K562 (cell line): ENCODE measurements around the gene NEK2. TPM values are rescaled to one million over a fixed set of nuclear protein-coding genes. Genes with fewer than 3 reads are reported as not detected.

Experiments used
- GATA2 ChIP-seq: sonication (generic); formaldehyde crosslinking; IDR thresholded peaks from 2 replicates; pipeline ENCODE4 v1.4.0; 2020; ENCODE audit warnings: mild to moderate bottlenecking, missing genetic modification reagents
- L3MBTL2 ChIP-seq: fragments of 450-650 bp; IDR thresholded peaks from 2 replicates; pipeline ENCODE4 v1.6.1; 2016; ENCODE audit warnings: mild to moderate bottlenecking, moderate library complexity
- MXI1 ChIP-seq: IDR thresholded peaks from 2 replicates; pipeline ENCODE4 v1.6.1; 2011; ENCODE audit warnings: low read depth, mild to moderate bottlenecking, improper control_type of control experiment, low read length
- NCOA6 ChIP-seq: fragments of 450-650 bp; IDR thresholded peaks from 2 replicates; pipeline ENCODE4 v1.6.1; 2017; ENCODE audit warnings: mild to moderate bottlenecking
- NFE2L1 ChIP-seq: fragments of 450-650 bp; IDR thresholded peaks from 2 replicates; pipeline ENCODE4 v1.6.1; 2016; ENCODE audit warnings: missing genetic modification characterization, low read depth, mild to moderate bottlenecking, missing compliant biosample characterization, moderate library complexity, borderline replicate concordance
- SIN3B ChIP-seq: fragments of 450-650 bp; IDR thresholded peaks from 2 replicates; pipeline ENCODE4 v1.6.1; 2017; ENCODE audit warnings: low read depth, mild to moderate bottlenecking, moderate library complexity
- YY1 ChIP-seq, 3 experiments: IDR thresholded peaks; 2 replicates each; pipeline ENCODE4 v1.6.1; 2011; ENCODE audit warnings: low read length in 2 of 3, mild to moderate bottlenecking in 2 of 3, moderate library complexity in 2 of 3, borderline replicate concordance in 1 of 3, control low read depth in 1 of 3, low read depth in 1 of 3; ENCODE audit not compliant: insufficient read depth in 3 of 3, insufficient replicate concordance in 2 of 3, control insufficient read depth in 1 of 3, insufficient read length in 1 of 3; ENCODE audit errors: extremely low read depth in 1 of 3
- ZC3H4 ChIP-seq: sonication (generic); formaldehyde crosslinking; IDR thresholded peaks from 2 replicates; pipeline ENCODE4 v1.9.0; 2021; ENCODE audit warnings: missing genetic modification reagents, borderline replicate concordance
- ZNF143 ChIP-seq: sonication (generic); formaldehyde crosslinking; IDR thresholded peaks from 2 replicates; pipeline ENCODE4 v1.9.0; 2022; ENCODE audit warnings: mild to moderate bottlenecking, missing genetic modification reagents
- polyA plus RNA-seq, 8 experiments: library from polyadenylated mRNA; depleted of rRNA in 4 of 8; stranded (reverse) in 5 of 8; unstranded in 3 of 8; fragments of >200 nt; fragmentation: Nextera tagmentation in 2 of 8; fragmentation: Illumina TruSeq in 1 of 8; extraction: Ambion mirVana in 2 of 8; extraction: Trizol in 1 of 8; gene quantifications; 2 replicates each; pipeline versions ENCODE4 v1.2.1 to v1.2.3, GENCODE V29; 2011 to 2014; ENCODE audit warnings: inconsistent platforms in 1 of 8, missing spikeins in 1 of 8
- total RNA-seq, 7 experiments: library from RNA; depleted of rRNA in 6 of 7; stranded (reverse); fragments of >200 nt in 6 of 7; fragmentation: Illumina TruSeq in 2 of 7; extraction: Trizol in 2 of 7; gene quantifications; 2 replicates each; pipeline versions ENCODE4 v1.2.1 to v1.2.3, GENCODE V29; 2011 to 2021; ENCODE audit warnings: low replicate concordance in 1 of 7
- TF ChIP-seq, protein P1 (sequence below): fragments of 450-650 bp; IDR thresholded peaks from 2 replicates; pipeline ENCODE4 v1.6.1; 2014; ENCODE audit warnings: low read depth, mild to moderate bottlenecking, moderate library complexity, borderline replicate concordance
- TF ChIP-seq, protein P2 (sequence below): fragments of 450-650 bp; IDR thresholded peaks from 2 replicates; pipeline ENCODE4 v1.6.1; 2016; ENCODE audit warnings: mild to moderate bottlenecking, moderate library complexity

NEK2 gene
- total and polyA plus RNA-seq, 9 of the 15 experiments (the other 6 are each of a cell fraction or from before 2014, with no cell fraction given): 30.0 to 74.7 (median 66.4) TPM

DNA sequence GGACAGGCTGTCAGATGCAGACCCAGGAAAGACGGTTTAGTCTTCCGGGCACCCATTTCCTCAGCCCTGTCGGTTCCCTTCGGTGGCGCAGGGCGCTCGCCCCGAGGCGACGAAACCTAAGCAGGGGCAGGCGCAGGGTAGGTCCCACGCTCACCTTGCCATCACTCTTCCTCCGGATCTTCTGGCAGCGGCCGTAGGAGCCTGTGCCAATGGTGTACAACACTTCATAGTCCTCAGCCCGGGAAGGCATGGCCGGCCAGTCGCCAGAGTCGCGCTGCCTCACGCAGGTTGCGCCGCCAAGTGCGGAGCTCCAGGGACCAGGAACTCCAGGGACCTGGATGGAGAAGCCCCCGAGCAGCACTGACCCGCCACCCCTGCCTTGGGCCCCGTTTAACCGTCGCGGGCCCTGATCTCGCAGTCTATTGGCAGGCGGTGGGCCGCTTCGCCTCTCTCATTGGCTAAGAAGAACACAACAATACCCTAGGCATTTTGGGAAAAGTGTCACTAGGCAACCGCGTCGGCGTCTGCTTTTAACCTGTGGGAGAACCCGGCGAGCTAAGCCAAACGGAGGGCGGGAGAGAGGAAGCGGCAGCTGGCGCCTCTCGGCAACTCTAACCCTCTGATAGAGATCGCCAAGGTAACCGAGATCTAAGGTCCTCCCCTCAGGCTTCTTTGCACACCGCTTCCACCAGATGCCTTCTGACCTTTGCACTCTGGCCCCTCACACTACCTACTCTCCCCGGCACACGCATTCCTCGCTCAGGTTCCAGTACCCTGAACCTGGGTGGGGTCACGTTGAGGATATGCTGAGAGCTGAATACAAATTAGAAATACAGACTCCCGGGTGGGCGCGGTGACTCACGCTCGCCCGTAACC is at the start of gene NEK2 (continued):
- no peak; the same call in 1 of the 2 replicates for TF ChIP-seq NCOA6
- TF ChIP-seq GATA2: no peak
- TF ChIP-seq L3MBTL2: peak; percentile 73
- peak in 1 of 3 experiments; percentile 12 for TF ChIP-seq YY1 (IDR thresholded peaks at IDR 0.05; ENCODE audit: borderline replicate concordance in 1 of 3, control insufficient read depth in 1 of 3, extremely low read depth in 1 of 3, insufficient read depth in 3 of 3, insufficient read length in 1 of 3, insufficient replicate concordance in 2 of 3, low read depth in 1 of 3, low read length in 2 of 3)
- TF ChIP-seq, protein P1, sequence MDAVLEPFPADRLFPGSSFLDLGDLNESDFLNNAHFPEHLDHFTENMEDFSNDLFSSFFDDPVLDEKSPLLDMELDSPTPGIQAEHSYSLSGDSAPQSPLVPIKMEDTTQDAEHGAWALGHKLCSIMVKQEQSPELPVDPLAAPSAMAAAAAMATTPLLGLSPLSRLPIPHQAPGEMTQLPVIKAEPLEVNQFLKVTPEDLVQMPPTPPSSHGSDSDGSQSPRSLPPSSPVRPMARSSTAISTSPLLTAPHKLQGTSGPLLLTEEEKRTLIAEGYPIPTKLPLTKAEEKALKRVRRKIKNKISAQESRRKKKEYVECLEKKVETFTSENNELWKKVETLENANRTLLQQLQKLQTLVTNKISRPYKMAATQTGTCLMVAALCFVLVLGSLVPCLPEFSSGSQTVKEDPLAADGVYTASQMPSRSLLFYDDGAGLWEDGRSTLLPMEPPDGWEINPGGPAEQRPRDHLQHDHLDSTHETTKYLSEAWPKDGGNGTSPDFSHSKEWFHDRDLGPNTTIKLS: peak; percentile 92
- peak; percentile 96 for TF ChIP-seq MXI1
- TF ChIP-seq, protein P2, sequence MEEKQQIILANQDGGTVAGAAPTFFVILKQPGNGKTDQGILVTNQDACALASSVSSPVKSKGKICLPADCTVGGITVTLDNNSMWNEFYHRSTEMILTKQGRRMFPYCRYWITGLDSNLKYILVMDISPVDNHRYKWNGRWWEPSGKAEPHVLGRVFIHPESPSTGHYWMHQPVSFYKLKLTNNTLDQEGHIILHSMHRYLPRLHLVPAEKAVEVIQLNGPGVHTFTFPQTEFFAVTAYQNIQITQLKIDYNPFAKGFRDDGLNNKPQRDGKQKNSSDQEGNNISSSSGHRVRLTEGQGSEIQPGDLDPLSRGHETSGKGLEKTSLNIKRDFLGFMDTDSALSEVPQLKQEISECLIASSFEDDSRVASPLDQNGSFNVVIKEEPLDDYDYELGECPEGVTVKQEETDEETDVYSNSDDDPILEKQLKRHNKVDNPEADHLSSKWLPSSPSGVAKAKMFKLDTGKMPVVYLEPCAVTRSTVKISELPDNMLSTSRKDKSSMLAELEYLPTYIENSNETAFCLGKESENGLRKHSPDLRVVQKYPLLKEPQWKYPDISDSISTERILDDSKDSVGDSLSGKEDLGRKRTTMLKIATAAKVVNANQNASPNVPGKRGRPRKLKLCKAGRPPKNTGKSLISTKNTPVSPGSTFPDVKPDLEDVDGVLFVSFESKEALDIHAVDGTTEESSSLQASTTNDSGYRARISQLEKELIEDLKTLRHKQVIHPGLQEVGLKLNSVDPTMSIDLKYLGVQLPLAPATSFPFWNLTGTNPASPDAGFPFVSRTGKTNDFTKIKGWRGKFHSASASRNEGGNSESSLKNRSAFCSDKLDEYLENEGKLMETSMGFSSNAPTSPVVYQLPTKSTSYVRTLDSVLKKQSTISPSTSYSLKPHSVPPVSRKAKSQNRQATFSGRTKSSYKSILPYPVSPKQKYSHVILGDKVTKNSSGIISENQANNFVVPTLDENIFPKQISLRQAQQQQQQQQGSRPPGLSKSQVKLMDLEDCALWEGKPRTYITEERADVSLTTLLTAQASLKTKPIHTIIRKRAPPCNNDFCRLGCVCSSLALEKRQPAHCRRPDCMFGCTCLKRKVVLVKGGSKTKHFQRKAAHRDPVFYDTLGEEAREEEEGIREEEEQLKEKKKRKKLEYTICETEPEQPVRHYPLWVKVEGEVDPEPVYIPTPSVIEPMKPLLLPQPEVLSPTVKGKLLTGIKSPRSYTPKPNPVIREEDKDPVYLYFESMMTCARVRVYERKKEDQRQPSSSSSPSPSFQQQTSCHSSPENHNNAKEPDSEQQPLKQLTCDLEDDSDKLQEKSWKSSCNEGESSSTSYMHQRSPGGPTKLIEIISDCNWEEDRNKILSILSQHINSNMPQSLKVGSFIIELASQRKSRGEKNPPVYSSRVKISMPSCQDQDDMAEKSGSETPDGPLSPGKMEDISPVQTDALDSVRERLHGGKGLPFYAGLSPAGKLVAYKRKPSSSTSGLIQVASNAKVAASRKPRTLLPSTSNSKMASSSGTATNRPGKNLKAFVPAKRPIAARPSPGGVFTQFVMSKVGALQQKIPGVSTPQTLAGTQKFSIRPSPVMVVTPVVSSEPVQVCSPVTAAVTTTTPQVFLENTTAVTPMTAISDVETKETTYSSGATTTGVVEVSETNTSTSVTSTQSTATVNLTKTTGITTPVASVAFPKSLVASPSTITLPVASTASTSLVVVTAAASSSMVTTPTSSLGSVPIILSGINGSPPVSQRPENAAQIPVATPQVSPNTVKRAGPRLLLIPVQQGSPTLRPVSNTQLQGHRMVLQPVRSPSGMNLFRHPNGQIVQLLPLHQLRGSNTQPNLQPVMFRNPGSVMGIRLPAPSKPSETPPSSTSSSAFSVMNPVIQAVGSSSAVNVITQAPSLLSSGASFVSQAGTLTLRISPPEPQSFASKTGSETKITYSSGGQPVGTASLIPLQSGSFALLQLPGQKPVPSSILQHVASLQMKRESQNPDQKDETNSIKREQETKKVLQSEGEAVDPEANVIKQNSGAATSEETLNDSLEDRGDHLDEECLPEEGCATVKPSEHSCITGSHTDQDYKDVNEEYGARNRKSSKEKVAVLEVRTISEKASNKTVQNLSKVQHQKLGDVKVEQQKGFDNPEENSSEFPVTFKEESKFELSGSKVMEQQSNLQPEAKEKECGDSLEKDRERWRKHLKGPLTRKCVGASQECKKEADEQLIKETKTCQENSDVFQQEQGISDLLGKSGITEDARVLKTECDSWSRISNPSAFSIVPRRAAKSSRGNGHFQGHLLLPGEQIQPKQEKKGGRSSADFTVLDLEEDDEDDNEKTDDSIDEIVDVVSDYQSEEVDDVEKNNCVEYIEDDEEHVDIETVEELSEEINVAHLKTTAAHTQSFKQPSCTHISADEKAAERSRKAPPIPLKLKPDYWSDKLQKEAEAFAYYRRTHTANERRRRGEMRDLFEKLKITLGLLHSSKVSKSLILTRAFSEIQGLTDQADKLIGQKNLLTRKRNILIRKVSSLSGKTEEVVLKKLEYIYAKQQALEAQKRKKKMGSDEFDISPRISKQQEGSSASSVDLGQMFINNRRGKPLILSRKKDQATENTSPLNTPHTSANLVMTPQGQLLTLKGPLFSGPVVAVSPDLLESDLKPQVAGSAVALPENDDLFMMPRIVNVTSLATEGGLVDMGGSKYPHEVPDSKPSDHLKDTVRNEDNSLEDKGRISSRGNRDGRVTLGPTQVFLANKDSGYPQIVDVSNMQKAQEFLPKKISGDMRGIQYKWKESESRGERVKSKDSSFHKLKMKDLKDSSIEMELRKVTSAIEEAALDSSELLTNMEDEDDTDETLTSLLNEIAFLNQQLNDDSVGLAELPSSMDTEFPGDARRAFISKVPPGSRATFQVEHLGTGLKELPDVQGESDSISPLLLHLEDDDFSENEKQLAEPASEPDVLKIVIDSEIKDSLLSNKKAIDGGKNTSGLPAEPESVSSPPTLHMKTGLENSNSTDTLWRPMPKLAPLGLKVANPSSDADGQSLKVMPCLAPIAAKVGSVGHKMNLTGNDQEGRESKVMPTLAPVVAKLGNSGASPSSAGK: peak; percentile 40; the same call in 1 of the 2 replicates
- peak; percentile 77 for TF ChIP-seq ZNF143 (CRISPR knock-in tag)
- TF ChIP-seq SIN3B: peak; percentile 92
- TF ChIP-seq NFE2L1: no peak
- no peak for TF ChIP-seq ZC3H4 (CRISPR knock-in tag)
